Uterus (tissue), 2 donors: ENCODE measurements around the gene CDC42EP3.

Experiments
- POLR2A ChIP-seq, 2 donors: fragments of 450-650 bp; IDR thresholded peaks; one replicate each; pipeline ENCODE4 v1.6.1; 2016; ENCODE audit warnings: antibody characterized with exemption in 2 of 2, mild to moderate bottlenecking in 1 of 2, moderate library complexity in 1 of 2
- TF ChIP-seq, protein P1 (sequence below), 4 experiments: fragments of 200-600 bp in 2 of 4; fragments of 450-650 bp in 2 of 4; sonication (generic) in 2 of 4; IDR thresholded peaks; one replicate each; pipeline ENCODE4 v1.5.1; 2016 to 2019; ENCODE audit warnings: antibody characterized with exemption in 4 of 4, mild to moderate bottlenecking in 2 of 4, moderate library complexity in 1 of 4

- no peak for TF ChIP-seq POLR2A (IDR thresholded peaks at IDR 0.05)
- TF ChIP-seq, protein P1, sequence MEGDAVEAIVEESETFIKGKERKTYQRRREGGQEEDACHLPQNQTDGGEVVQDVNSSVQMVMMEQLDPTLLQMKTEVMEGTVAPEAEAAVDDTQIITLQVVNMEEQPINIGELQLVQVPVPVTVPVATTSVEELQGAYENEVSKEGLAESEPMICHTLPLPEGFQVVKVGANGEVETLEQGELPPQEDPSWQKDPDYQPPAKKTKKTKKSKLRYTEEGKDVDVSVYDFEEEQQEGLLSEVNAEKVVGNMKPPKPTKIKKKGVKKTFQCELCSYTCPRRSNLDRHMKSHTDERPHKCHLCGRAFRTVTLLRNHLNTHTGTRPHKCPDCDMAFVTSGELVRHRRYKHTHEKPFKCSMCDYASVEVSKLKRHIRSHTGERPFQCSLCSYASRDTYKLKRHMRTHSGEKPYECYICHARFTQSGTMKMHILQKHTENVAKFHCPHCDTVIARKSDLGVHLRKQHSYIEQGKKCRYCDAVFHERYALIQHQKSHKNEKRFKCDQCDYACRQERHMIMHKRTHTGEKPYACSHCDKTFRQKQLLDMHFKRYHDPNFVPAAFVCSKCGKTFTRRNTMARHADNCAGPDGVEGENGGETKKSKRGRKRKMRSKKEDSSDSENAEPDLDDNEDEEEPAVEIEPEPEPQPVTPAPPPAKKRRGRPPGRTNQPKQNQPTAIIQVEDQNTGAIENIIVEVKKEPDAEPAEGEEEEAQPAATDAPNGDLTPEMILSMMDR (IDR thresholded peaks at IDR 0.05), result no peak
Measured at GRCh38 chr2:37698931-37699481, 27.6 kb upstream of the CDC42EP3 start.
